Ecto neural progenitor cell (in vitro differentiated cells): ENCODE data around the gene JUNB.

Source experiments
- DNase-seq: peaks from one replicate; pipeline ENCODE4 v3.0.0-alpha.2; 2018; ENCODE audit warnings: low spot score

The JUNB gene

DNA sequence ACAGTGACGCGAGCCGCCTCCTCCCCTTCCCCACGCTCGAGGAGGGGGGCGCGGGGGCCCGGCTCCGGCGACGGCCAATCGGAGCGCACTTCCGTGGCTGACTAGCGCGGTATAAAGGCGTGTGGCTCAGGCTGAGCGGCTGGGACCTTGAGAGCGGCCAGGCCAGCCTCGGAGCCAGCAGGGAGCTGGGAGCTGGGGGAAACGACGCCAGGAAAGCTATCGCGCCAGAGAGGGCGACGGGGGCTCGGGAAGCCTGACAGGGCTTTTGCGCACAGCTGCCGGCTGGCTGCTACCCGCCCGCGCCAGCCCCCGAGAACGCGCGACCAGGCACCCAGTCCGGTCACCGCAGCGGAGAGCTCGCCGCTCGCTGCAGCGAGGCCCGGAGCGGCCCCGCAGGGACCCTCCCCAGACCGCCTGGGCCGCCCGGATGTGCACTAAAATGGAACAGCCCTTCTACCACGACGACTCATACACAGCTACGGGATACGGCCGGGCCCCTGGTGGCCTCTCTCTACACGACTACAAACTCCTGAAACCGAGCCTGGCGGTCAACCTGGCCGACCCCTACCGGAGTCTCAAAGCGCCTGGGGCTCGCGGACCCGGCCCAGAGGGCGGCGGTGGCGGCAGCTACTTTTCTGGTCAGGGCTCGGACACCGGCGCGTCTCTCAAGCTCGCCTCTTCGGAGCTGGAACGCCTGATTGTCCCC, at the start of gene JUNB:
Gene JUNB (plus strand): TSS at position 142 of the 706 bp plus-strand sequence. CDS start 286 bp downstream, at position 428.
- DNase-seq = peak; percentile 93

DNA sequence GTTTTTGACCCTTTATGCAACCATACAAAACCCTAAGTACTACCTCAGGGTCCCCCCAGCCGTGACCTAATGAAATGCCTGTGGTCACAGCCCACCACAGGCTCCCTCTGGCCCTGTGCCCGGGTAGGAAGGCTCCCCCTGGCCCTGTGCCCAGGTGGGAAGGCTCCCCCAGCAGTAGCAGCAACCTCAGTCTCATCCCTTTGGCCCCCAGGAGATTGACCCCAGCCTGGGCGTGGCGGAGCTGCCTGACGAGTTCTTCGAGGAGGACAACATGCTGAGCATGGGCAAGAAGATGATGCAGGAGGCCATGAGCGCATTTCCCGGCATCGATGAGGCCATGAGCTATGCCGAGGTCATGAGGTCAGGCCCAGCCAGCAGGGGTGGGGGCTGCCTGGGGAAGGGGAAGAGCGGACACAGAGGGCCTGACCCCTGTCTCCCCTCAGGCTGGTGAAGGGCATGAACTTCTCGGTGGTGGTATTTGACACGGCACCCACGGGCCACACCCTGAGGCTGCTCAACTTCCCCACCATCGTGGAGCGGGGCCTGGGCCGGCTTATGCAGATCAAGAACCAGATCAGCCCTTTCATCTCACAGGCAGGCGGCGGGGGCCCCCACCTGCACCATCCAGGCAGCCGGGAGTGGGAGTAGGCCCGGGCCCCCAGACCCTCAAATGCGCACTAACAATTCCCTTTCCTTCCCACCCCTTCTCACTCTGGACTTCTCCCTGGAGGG, 46.0 kb upstream of the JUNB start:
- DNase-seq = no peak

DNA sequence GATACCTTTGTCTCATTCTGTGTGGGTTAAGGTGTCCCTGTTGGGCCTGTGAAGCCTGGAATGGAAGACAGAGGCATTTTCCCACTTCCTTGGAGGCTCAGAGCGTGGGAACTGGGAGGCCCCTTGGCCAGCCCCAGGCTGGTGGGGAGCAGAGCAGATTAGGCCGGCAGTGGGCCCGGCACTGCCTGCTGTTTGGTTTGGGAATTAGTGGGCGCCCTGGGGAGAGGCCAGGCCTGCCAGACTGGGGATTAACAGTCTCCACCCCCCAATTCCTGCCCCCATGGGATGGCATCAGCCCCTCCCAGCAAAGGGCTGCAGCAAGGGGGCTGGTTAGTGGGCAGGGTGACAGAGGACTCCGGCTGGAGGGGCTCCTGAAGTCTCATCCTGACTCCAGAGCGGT, 42.8 kb upstream of the JUNB start:
- DNase-seq = no peak

DNA sequence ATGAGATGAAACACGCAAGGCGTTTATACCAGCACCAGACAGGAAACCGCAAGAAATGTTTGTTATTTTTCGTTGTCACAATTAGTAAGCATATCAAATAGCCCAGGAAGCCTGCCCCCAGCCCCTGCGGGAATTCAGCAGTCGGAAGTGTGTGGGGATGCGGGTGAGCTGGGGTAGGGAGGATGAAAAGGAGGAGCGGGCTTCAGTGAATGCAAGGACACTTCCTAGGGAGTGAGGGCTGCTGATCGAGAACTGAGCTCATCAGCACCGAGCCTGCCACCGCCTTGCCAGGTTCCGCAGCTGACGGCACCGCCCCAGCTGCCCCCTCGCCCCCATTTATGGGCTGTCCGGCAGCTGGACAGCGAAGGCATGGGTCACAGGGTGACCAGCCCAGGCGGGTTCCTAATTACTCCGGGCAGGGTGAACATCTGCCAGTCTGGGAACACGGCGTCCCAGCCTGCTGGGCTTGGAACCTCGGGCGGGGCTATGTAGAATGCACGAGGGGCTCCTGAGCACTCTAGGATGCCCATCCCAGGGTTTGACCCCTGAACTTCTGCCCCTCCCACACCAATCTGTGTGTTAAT, 41.3 kb upstream of the JUNB start:
- DNase-seq = no peak

DNA sequence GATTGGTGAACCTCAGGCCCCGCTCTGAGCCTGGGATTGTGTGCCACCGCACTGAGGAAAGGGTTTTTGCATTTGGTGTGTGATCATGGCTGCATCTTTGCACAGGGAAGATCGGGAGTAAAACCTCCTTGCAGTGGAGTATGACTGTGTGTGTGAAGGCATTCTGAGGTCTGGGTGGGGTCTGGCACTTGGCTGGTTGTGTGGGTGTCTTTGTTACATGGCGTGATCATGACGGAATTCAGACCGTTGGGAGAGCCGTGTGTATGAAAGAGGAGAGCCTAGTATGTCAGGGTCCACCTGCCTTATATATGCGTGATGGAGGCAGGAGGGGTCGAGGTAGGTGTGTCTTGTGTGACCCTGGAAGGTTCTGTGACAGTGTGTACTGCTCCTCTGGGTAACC, 40.4 kb upstream of the JUNB start:
- no peak for DNase-seq

DNA sequence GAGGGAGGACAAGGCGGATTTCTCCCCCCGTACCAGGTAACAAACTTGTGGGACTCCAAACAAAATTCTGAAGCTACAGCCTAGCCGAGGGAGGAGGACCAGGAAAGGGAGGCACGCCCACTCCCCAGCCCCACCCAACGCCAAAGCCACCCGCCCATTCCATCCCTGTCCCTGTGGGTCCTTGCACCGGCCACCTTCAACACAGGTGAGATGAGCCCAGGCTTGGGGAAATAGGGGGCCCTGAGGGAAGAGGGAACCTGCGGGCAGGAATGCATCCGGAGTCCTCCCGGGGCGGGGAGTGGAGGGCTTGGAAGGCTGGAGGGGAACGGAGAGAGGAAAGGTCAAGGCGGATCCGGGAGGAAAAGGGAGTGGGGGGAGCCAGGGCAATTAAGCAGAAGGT, 39.7 kb upstream of the JUNB start, which contains the start of gene BEST2:
Gene BEST2 (plus strand): TSS at position 157 of the 400 bp plus-strand sequence. CDS start 802 bp downstream, outside the sequence.
- DNase-seq = no peak

DNA sequence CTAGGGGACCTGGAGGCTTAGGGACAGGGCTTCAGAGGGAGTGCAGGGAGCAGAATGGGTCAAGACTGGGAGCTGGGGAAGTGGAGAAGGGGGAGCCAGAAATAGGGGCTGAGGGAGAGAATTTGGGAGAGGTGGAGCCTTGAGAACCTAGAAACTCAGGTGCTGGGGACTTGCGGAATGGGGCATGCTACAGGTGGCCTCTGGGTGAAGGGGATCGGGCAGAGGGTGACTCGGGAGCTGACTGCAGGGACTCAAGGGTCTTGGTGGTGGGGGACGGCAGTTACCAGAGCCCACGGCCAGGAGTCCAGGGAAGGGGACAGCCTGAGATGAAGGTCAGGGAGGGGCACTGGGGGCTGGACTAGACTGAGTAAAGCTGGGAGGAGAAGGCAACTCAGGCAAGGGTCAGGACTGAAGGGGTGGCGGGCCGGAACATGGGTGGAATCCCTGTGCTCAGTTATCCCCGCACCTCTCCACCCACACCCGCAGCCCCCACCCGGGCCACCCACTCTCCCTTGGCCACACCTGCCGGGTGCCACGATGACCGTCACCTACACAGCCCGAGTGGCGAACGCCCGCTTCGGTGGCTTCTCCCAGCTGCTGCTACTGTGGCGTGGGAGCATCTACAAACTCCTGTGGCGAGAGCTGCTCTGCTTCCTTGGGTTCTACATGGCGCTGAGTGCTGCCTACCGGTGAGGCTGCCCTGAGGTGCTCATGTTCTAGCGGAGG, 39.1 kb upstream of the JUNB start:
- DNase-seq = no peak

DNA sequence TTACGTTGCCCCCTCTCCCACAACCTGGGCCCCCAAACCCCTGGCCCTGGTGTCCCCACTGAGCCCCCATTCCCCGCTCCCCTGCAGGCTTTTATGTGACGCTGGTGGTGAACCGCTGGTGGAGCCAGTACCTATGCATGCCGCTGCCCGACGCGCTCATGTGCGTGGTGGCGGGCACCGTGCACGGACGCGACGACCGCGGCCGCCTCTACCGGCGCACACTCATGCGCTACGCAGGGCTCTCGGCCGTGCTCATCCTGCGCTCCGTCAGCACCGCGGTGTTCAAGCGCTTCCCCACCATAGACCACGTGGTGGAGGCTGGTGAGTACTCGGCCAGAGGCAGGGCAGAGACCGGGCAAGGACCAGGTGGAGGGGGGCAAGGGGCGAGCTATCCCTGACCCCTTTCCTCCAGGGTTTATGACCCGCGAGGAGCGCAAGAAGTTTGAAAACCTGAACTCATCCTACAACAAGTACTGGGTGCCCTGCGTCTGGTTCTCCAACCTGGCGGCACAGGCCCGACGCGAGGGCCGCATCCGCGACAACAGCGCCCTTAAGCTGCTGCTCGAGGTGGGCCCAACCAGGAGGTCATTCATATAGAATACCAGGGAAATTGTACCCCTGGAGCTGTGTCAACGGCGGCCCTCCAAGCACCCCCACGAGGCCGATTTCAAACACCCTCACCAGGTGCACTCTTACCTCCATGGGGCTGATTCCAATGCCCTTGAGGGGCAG, 36.7 kb upstream of the JUNB start:
- DNase-seq = no peak

DNA sequence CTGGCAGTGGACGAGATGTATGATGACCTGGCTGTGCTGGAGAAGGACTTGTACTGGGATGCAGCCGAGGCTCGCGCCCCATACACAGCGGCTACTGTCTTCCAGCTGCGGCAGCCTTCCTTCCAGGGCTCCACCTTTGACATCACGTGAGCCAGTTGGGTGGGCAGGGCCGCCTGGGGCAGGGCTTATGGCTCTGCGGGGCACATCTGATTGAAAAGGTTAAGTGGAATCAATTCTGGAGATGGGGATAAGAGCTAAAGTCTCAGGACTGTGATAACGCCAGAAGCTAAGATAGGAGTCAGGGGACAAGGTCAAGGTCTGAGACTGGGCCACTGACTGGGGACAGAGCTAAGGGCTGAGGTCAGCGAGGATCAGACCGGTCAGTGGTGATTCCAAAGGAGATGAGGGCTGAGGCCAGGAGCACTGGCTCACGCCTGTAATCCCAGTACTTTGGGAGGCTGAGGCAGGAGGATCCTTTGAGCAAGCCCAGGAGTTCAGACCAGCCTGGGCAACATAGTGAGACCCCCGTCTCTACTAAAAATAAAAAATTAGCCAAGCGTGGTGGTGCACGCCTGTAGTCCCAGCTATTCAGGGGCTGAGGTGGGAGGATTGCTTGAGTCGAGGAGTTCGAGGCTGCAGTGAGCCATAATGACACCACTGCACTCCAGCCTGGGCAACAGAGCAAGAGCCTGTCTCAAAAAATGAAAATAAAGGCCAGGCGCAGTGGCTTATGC, 35.0 kb upstream of the JUNB start:
- no peak for DNase-seq

DNA sequence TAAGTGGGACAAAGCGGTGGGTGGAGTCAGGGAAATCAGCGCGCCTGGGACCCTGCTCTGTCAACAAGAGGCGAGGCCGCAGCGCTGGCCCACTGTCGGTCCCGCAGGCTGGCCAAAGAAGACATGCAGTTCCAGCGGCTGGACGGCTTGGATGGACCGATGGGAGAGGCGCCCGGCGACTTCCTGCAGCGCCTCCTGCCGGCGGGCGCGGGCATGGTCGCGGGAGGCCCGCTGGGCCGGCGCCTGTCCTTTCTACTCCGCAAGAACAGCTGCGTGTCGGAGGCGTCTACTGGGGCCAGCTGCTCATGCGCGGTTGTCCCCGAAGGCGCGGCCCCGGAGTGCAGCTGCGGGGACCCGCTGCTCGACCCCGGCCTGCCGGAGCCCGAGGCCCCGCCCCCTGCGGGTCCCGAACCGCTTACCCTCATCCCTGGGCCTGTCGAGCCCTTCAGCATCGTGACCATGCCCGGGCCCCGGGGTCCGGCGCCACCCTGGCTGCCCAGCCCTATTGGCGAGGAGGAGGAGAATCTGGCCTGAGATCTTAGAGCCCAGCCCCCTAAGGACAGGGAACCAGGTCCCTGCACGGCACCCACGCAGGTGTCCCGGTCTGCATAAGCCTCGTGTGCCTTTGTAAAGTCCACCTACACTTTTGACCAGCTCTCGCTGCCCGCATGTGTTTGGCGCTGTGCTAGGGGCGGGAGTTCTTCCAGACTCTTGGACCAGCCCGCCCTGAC, 33.6 kb upstream of the JUNB start:
- peak; percentile 93 for DNase-seq

DNA sequence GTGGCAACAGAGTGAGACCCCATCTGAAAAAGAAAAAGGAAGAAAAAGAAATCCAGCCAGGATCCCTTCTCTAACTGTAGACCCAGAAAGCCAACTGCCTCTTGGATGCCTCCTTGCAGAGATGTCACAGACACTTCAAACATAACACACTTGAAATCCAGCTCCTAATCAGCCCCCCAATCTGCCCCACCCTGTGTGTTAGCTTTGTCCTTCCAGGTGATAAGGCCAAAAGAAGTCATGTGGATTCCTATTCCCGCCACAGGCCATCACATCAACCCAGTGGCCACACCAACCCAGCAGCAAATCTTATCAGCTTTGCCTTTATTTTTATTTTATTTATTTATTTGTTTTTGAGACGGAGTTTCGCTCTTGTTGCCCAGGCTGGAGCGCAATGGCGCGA, 31.6 kb upstream of the JUNB start:
- DNase-seq = no peak

DNA sequence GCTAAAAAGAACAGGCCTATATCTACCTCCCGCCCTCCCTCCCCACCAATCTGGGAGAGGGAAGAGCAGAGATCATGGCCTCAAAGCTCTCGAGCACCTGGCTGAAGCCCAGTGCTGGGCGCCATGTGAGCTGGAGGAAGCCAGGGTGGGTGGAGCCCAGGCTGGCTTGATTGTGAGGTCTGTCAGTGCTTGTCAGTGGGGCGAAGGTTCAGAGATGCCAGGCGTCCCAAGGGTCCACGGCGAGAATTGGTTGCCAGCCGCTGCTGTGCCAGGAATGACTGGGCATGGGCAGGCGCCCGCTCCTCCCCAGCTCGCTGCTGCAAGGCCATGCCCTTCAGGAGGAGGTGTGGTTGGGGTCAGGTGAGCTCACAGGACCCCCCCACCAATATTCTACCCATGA, 28.2 kb upstream of the JUNB start:
- DNase-seq = no peak

DNA sequence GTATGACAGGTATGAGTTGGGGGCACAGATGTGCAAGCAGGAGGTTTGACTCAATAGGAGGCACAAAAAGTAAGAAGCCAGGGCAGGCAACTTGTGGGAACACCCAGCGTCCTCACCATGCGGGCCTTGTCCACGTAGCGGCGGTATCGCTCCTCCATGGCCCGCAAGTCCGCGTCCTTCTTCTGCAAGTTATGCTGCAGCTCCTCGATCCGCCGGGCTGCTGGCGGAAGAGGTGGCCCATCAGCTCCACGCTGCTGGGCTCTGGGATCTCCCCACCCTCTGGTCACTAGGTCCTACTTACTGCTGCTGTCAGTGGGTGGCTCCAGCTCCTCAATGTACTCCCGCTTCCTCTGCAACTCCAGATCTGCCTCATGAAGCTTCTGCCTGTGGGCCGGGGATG, 26.6 kb upstream of the JUNB start:
- DNase-seq = no peak

DNA sequence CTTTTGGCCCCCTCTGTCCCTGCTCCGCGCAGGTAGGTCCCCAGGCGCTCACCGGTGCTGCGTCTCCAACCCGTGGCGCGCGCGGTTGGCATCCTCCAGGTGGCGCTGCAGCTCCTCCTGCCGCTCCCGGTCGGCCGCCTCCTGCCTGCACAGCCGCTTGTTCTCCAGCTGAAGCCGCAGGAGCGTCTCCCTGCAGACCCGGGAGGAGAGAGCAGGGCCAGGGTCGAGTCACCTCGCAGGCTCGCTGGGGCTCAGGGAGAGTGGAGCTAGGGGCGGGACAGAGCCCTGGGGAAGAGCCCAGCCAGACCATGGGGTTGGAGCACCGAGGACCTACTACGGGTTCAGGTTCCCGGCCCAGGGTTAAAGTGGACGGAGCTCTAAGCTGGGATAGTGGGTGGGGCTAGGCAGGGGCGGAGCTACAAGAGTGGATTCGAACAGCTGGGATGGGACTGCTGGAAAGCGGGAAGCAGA, 25.2 kb upstream of the JUNB start:
- DNase-seq = peak; percentile 88

DNA sequence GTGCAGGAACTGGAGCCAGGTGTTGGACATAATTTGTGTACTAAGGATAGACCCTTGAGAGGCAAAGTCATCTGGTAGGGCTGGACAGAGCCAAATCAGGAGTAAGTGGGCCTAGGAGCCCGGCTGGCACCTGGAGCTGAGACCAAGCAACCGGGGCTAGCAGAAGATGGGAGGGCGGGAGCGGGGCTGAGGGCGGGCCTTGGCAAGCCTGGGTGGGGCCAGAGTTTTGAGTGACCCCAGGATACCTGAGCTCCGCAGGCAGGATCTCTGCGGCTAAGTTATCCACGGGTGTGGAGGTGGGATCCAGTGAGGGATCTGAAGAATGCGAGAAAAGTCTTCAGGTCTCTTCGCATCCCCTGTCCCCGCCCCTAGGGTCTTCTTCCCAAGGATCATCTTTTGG, 24.1 kb upstream of the JUNB start:
- no peak for DNase-seq

DNA sequence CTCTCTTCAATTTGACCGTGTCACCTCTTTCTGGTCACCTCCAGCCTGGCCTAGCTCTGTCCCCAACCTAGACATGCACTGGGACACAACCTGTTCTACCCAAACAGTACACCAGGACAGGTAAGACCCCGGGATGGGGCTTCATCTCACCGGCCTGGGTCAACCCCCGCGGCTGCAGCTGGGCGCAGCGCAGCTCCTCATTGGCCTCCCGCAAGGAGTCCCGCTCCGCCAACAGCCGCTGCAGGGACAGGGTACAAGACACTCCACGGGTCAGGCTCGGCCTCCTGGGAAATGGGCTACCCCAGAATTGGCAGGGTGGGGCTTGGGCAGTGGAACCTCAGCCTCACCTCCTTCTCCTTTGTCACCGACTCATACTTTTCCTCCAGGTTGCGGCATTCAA, 23.6 kb upstream of the JUNB start:
- DNase-seq = no peak

DNA sequence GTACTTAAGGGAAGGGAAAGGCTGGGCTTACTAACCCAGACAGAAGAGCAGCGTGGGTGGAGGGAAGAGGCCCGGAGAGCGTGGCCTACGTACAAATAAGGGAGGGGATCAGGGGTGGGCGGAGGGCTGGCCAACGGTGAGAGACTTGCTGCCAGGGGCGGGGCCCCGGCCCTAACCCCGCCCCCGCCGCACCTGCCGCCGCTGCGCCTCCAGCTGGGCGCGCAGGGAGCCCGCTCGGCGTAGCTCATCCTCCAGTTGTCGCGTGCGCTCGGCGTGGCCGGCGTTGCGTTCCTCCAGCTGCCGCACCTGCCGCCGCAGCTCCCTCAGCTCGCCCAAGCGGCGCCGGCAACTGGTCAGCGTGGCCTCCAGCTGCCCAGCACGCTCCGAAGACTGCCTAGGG, 21.6 kb upstream of the JUNB start:
- peak; percentile 85 for DNase-seq

DNA sequence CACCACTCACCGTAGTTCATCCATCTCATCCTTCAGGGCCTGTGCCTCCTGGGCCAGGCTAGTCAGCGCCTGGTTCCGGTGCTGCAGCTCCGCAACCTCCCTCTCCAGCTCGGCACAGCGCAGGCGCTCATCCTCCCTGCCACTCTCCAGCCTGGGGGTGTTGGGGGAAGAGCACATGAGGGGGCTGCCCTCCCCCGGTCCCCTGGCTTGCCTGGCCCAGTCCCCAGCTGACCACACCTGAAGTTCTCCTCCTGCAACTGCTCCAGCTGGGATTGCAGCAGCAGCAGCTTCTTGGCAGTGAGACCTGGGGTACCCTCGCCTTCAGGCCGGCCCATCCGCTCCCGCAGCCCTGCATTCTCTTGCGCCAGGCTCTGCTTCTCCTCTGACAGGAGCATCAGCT, 20.4 kb upstream of the JUNB start:
- no peak for DNase-seq

DNA sequence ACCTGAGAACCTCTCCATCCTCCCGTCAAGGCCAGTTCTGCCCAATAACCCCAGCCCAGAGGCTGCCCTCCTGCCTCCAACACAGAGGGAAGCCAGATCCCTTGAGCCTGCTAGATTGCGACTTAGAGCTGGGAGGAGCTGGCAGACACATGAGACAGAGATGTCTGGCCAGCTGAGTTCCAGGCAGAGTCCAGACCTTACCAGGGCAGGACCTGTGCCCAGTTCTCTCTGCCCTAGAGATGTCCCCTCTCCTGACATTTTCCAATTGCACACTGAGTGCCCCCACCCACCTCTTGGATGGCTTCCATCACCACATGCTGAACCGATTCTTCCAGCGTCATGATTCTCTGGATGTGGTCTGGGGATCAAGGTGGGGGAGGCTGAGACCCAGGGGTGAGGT, 19.0 kb upstream of the JUNB start:
- no peak for DNase-seq

DNA sequence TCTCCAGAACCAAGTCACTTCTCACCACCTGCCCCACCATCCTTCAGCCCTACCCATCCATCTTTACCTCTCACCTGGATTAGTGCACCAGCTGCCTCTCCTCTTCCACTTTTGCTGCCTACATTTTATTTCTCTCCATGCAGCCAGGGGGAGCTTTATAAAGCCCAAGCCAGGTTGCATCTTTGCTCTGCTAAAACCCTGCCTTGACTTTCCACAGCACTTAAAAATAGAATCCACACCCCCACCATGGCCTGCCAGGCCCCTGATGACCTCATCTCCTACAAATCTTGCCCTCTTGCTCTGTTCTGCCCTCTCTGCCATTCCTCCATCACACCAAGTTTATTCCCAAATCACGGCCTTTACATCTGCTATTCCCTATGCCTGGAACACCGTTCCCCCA, 17.7 kb upstream of the JUNB start:
- no peak for DNase-seq
